CD4-positive, alpha-beta memory T cell (primary cell): ENCODE results near the gene FSTL4. TPM values are rescaled to one million over a fixed set of nuclear protein-coding genes. Genes with fewer than 3 reads are reported as not detected.

Experiments used
- CTCF ChIA-PET: fragments of 350-600 bp; sonication (Branson Sonifier 250); formaldehyde crosslinking; loops from one replicate; lab custom pipeline; 2021; ENCODE audit warnings: inconsistent platforms; ENCODE audit not compliant: partially characterized antibody; lab: Charles Lee
- POLR2A ChIA-PET: fragments of 350-600 bp; sonication (Branson Sonifier 250); formaldehyde crosslinking; loops from one replicate; lab custom pipeline; 2021; ENCODE audit not compliant: partially characterized antibody; lab: Charles Lee
- DNase-seq, 5 donors: peaks; one replicate each; pipeline versions ENCODE4 v3.0.0 to v3.0.0-alpha.2; 2020 to 2022; ENCODE audit warnings: mixed read lengths in 1 of 5
- H3K27ac ChIP-seq: one replicate; pipeline ENCODE4 v1.7.0; 2013; ENCODE audit warnings: low read depth, low read length
- H3K27me3 ChIP-seq: 2 replicates; pipeline ENCODE4 v1.7.0; 2013; ENCODE audit warnings: mild to moderate bottlenecking, low read length, moderate library complexity; ENCODE audit not compliant: insufficient read depth
- H3K36me3 ChIP-seq: 2 replicates; pipeline ENCODE4 v1.7.0; 2013; ENCODE audit warnings: mild to moderate bottlenecking, low read length, moderate library complexity; ENCODE audit not compliant: insufficient read depth
- H3K4me1 ChIP-seq: 2 replicates; pipeline ENCODE4 v1.7.0; 2013; ENCODE audit warnings: mild to moderate bottlenecking, low read length, moderate library complexity; ENCODE audit not compliant: insufficient read depth
- H3K4me3 ChIP-seq, 2 donors: one replicate each; pipeline ENCODE4 v1.7.0; 2013; ENCODE audit warnings: low read length in 2 of 2, mild to moderate bottlenecking in 1 of 2
- H3K9me3 ChIP-seq, 2 donors: one replicate each; pipeline ENCODE4 v1.7.0; 2013; ENCODE audit warnings: low read length in 2 of 2, control low read depth in 1 of 2; ENCODE audit not compliant: control insufficient read depth in 1 of 2
- H3K27ac Mint-ChIP-seq, 7 donors: one replicate each; pipeline ENCODE4 v1.8.0; 2020 to 2021; ENCODE audit warnings: mixed read lengths in 7 of 7, mild to moderate bottlenecking in 6 of 7, inconsistent platforms in 3 of 7, moderate library complexity in 3 of 7
- H3K27me3 Mint-ChIP-seq, 2 donors: one replicate each; pipeline ENCODE4 v1.8.0; 2020 to 2021; ENCODE audit warnings: mixed read lengths in 2 of 2
- H3K36me3 Mint-ChIP-seq, 2 donors: one replicate each; pipeline ENCODE4 v1.8.0; 2020 to 2021; ENCODE audit warnings: mixed read lengths in 2 of 2, inconsistent platforms in 1 of 2, mild to moderate bottlenecking in 1 of 2
- H3K4me1 Mint-ChIP-seq, 4 donors: one replicate each; pipeline ENCODE4 v1.8.0; 2020 to 2021; ENCODE audit warnings: mixed read lengths in 4 of 4, mild to moderate bottlenecking in 1 of 4
- H3K4me3 Mint-ChIP-seq, 8 donors: one replicate each; pipeline ENCODE4 v1.8.0; 2020 to 2021; ENCODE audit warnings: mixed read lengths in 8 of 8, mild to moderate bottlenecking in 7 of 8, moderate library complexity in 6 of 8, inconsistent platforms in 3 of 8
- H3K9me3 Mint-ChIP-seq, 8 donors: one replicate each; pipeline ENCODE4 v1.8.0; 2020 to 2021; ENCODE audit warnings: mixed read lengths in 8 of 8, mild to moderate bottlenecking in 5 of 8, inconsistent platforms in 3 of 8, moderate library complexity in 1 of 8
- intact Hi-C: fragments of 100-400 bp; cut with micrococcal nuclease; formaldehyde crosslinking; loops from one replicate; pipeline ENCODE4 v1.15.1; 2023
- polyA plus RNA-seq, 2 donors: library from polyadenylated mRNA; unstranded; fragments of 300-500 nt; fragmentation: Illumina TruSeq; gene quantifications; one replicate each; pipeline ENCODE4 v1.2.3, GENCODE V29; 2021
- total RNA-seq, 2 experiments: library from RNA; stranded (reverse); gene quantifications; one replicate each; pipeline ENCODE4 v1.2.3, GENCODE V29; 2021

FSTL4 gene
- total and polyA plus RNA-seq, 4 experiments from 2014 or later: not detected

DNA sequence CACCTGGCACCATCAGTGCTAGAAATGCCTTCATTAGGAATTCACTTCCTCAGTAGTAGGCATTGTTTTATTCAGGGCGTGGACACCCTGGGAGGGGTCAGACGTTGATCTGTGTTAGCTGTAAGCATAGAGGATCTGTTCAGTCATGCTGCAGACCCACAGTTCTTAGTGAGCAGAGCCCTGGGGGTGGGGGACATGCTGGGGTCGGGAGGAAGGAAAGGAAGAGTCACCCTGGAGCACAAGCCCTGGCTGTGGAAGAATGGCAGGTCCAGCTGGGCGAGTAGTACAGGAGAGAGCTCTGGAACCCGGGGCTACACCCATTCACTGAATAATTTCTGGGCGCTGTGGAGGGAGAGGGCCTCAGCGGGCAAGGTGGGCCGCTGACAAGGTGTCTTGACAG is 172.5 kb downstream of the FSTL4 start:
- H3K4me3 ChIP-seq: no peak overlapping the region
- Mint-ChIP-seq H3K4me1 (no peaks in the 10 kb centered on the region), H3K9me3 (peaks cover 0 to 2% (median 0%) of the 10 kb centered on the region in 8 donors), H3K27ac (peak overlapping the region in 1 of 7 donors; percentile 13), H3K36me3 (no peaks in the 10 kb centered on the region), H3K4me3 (no peak overlapping the region), H3K27me3 (peaks cover 2 to 5% of the 10 kb centered on the region in 2 donors)
- H3K9me3 ChIP-seq: no peaks in the 10 kb centered on the region
- H3K27me3 ChIP-seq: no peaks in the 10 kb centered on the region
- H3K4me1 ChIP-seq: no peaks in the 10 kb centered on the region
- DNase-seq: no peak
- no peaks in the 10 kb centered on the region for H3K36me3 ChIP-seq
- intact Hi-C loops: no loop called here
- H3K27ac ChIP-seq: no peak overlapping the region
- CTCF ChIA-PET: interaction anchor here (1.5 kb wide), 1 partner anchor 16 kb away, joined by 6 read pairs; no protein-coding TSS in a partner anchor
- POLR2A ChIA-PET: no interaction called here

DNA sequence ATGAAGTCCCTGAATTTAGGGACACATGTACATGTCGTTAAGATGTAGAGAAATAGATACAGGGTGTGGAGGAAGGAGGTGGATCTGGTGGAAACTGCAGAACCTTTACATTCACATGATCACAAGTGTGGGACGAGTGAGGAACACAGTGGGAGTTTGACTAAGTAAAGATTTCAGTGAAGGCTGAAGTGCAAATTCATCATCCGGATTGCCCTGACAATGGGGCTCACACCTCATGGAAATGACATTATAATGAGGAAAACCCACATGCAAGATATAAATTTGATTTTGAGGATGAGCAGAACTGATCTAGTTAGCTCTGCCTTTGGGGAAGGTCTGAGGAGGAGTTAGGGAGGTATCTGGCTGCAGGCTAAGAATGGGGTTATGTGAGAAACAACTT is 173.9 kb downstream of the FSTL4 start:
- no peak for DNase-seq
- ChIA-PET POLR2A (no interaction called here), CTCF (interaction anchor here (1.3 kb wide), 1 partner anchor 15 kb away, joined by 3 read pairs; no protein-coding TSS in a partner anchor)
- H3K27me3 Mint-ChIP-seq: peaks cover 4 to 5% of the 10 kb centered on the region in 2 donors
- no peaks in the 10 kb centered on the region for H3K9me3 ChIP-seq
- H3K4me1 Mint-ChIP-seq: peaks cover 0 to 1% (median 0%) of the 10 kb centered on the region in 4 donors
- H3K27me3 ChIP-seq: no peaks in the 10 kb centered on the region
- no peak overlapping the region for H3K27ac Mint-ChIP-seq
- H3K36me3 Mint-ChIP-seq: no peaks in the 10 kb centered on the region
- no peaks in the 10 kb centered on the region for H3K36me3 ChIP-seq
- H3K4me3 ChIP-seq: no peak overlapping the region
- no peaks in the 10 kb centered on the region for H3K4me1 ChIP-seq
- intact Hi-C loops: no loop called here
- no peak overlapping the region for H3K27ac ChIP-seq
- no peaks in the 10 kb centered on the region for H3K9me3 Mint-ChIP-seq
- H3K4me3 Mint-ChIP-seq: no peak overlapping the region

DNA sequence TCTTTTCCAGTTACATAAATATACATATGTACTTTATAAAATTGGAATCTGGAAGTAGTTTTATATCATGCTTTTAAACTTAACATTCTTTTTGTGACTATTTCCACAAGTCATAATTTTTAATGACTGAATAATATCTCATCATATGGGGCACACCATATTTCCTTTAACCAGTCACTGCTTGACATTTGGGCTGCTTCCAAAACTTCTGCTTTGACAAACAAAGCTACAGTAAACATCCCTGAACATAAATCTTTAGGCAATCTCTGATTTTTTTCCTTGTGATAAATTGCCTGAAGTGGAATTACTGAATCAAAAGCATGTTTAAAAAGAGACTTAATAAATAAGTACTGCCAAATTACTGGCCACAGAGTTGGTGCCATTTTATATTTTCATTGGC is 178.0 kb downstream of the FSTL4 start:
- Histone ChIP-seq H3K4me1 (no peaks in the 10 kb centered on the region), H3K9me3 (no peaks in the 10 kb centered on the region), H3K27me3 (no peaks in the 10 kb centered on the region), H3K36me3 (no peaks in the 10 kb centered on the region), H3K27ac (no peak overlapping the region), H3K4me3 (no peak overlapping the region)
- DNase-seq: no peak
- CTCF ChIA-PET: interaction anchor here (1.1 kb wide), 1 partner anchor 11 kb away, joined by 4 read pairs; no protein-coding TSS in a partner anchor
- Mint-ChIP-seq H3K4me1 (peaks cover 0 to 1% (median 0%) of the 10 kb centered on the region in 4 donors), H3K27ac (no peak overlapping the region), H3K4me3 (no peak overlapping the region), H3K27me3 (peaks cover 3 to 5% of the 10 kb centered on the region in 2 donors), H3K9me3 (no peaks in the 10 kb centered on the region), H3K36me3 (no peaks in the 10 kb centered on the region)
- POLR2A ChIA-PET: no interaction called here
- intact Hi-C loops: no loop called here

DNA sequence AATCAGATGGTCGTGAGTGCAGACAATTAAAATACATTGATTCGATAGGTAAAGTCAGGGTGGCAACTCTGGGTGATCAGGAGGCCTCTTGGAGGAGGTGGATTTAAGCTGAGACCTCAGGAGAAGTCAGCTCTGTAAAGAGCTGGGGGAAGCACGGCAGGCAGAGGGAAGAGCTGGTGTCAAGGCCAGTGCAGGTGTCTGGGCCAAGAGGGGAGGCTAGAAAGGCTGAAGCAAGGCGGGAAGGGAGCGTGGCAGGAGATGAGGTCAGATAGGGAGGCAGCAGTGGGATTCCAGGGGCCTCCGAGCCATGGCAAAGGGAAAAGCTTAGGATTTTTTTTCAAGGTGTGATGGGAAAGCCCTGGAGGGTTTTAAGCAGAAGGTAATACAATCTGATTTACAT is 178.7 kb downstream of the FSTL4 start:
- Mint-ChIP-seq H3K9me3 (no peaks in the 10 kb centered on the region), H3K27me3 (peaks cover 3 to 5% of the 10 kb centered on the region in 2 donors), H3K36me3 (no peaks in the 10 kb centered on the region), H3K4me3 (no peak overlapping the region), H3K27ac (no peak overlapping the region), H3K4me1 (peaks cover 0 to 1% (median 0%) of the 10 kb centered on the region in 4 donors)
- Histone ChIP-seq H3K36me3 (no peaks in the 10 kb centered on the region), H3K4me3 (no peak overlapping the region), H3K27ac (no peak overlapping the region), H3K4me1 (no peaks in the 10 kb centered on the region), H3K27me3 (no peaks in the 10 kb centered on the region), H3K9me3 (no peaks in the 10 kb centered on the region)
- intact Hi-C loops: no loop called here
- no peak for DNase-seq
- CTCF ChIA-PET: interaction anchor here (1.2 kb wide), 2 partner anchors 8 to 10 kb away, joined by 3 to 11 read pairs; no protein-coding TSS in a partner anchor
- POLR2A ChIA-PET: no interaction called here

DNA sequence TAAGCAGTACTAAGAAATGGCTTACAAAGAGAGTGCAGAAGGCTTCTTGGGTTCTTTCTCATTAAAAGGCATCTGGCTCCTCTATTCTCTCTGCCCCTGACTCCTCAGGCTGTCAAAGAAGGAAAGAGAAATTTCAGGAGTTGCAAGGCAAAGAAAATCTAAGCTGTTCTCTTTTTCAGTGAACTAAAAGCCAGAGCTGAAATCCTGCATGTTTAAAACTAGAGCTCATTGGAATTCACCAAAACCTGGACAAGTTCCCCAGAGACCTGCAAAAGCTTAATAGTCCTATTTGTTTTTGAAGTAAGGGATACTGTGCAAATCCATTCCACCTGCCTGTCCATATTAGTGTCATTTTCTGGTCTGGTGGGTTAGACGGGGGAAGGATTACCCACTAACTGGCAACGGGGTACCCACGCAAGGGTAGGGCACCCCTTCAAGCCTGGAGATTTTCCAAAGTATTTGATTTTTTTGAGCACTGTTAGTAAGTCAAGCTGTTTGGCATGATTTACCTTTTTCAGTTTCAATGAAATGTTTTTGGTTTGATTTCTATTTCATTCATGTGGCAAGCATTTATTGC is 179.3 kb downstream of the FSTL4 start:
- Histone ChIP-seq H3K4me3 (no peak overlapping the region), H3K27me3 (no peaks in the 10 kb centered on the region), H3K27ac (no peak overlapping the region), H3K36me3 (no peaks in the 10 kb centered on the region), H3K4me1 (no peaks in the 10 kb centered on the region), H3K9me3 (no peaks in the 10 kb centered on the region)
- no peak for DNase-seq
- ChIA-PET POLR2A (no interaction called here), CTCF (interaction anchor here (1.2 kb wide), 2 partner anchors 8 to 9 kb away, joined by 3 to 11 read pairs; no protein-coding TSS in a partner anchor)
- Mint-ChIP-seq H3K4me3 (no peak overlapping the region), H3K4me1 (peaks cover 0 to 1% (median 0%) of the 10 kb centered on the region in 4 donors), H3K36me3 (no peaks in the 10 kb centered on the region), H3K27ac (no peak overlapping the region), H3K9me3 (no peaks in the 10 kb centered on the region), H3K27me3 (peaks cover 3 to 5% of the 10 kb centered on the region in 2 donors)
- intact Hi-C loops: no loop called here

DNA sequence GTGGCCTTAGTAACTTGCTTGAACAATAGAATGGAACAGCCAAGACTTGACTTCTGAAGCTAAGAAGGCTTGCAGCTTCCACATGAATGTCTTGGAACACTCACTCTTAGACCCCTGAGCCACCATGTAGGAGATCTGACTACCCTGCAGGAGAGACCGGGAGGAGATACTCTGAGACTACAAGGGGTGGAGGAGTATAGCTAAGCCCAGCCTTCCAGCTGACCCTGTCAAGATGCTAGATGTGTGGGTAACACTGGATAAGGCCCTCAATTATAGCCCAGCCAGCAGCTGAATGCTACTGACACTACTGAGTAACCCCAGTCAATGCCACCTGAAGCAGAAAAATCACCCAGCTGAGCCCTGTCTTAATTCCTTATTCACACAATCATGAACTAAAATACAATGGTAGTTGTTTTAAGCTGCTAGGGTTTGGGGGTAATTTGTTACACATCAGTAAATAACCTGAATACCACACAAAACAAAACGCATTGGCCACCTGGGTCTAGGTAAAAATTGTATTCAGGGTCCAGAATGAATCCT is 180.9 kb downstream of the FSTL4 start:
- H3K27me3 ChIP-seq: no peaks in the 10 kb centered on the region
- no peaks in the 10 kb centered on the region for H3K36me3 ChIP-seq
- Mint-ChIP-seq H3K4me3 (no peak overlapping the region), H3K27ac (no peak overlapping the region), H3K27me3 (peaks cover 5 to 6% of the 10 kb centered on the region in 2 donors), H3K4me1 (peaks cover 0 to 1% (median 0%) of the 10 kb centered on the region in 4 donors), H3K9me3 (no peaks in the 10 kb centered on the region), H3K36me3 (no peaks in the 10 kb centered on the region)
- H3K4me3 ChIP-seq: no peak overlapping the region
- no peak for DNase-seq
- no peaks in the 10 kb centered on the region for H3K9me3 ChIP-seq
- H3K27ac ChIP-seq: no peak overlapping the region
- H3K4me1 ChIP-seq: no peaks in the 10 kb centered on the region
- POLR2A ChIA-PET: no interaction called here
- CTCF ChIA-PET: interaction anchor here (1.0 kb wide), 1 partner anchor 8 kb away, joined by 3 read pairs; no protein-coding TSS in a partner anchor
- intact Hi-C loops: no loop called here

DNA sequence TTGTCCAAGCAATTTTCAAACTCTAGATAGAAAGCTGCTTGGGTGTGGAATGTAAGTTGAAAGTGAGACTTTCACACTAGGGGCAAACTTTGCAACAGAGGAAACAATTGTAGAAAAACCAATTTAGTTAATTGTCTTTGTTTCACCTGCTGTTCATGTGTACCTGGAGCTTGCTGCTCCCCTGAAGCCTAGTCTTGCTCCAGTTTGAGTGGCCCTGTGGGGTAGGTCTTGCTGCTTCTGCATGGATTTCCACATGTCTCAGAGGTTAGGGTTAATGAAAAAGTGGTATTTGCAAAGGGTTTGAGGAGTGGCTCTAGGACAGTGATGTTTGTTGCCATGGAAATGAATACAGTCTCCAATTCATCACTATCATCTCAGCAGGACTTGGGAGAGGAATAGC is 182.2 kb downstream of the FSTL4 start:
- no peaks in the 10 kb centered on the region for H3K27me3 ChIP-seq
- Mint-ChIP-seq H3K4me1 (peaks cover 0 to 1% (median 0%) of the 10 kb centered on the region in 4 donors), H3K36me3 (no peaks in the 10 kb centered on the region), H3K9me3 (no peaks in the 10 kb centered on the region), H3K27me3 (peaks cover 5 to 6% of the 10 kb centered on the region in 2 donors), H3K4me3 (no peak overlapping the region), H3K27ac (no peak overlapping the region)
- intact Hi-C loops: no loop called here
- H3K36me3 ChIP-seq: no peaks in the 10 kb centered on the region
- H3K4me3 ChIP-seq: no peak overlapping the region
- ChIA-PET POLR2A (no interaction called here), CTCF (interaction anchor here (1.5 kb wide), 1 partner anchor 439 kb away, joined by 6 read pairs; no protein-coding TSS in a partner anchor)
- no peaks in the 10 kb centered on the region for H3K4me1 ChIP-seq
- H3K27ac ChIP-seq: no peak overlapping the region
- H3K9me3 ChIP-seq: no peaks in the 10 kb centered on the region
- no peak for DNase-seq
